K562 (cell line): ENCODE measurements around the gene FSHR. TPM values are rescaled to one million over a fixed set of nuclear protein-coding genes. Genes with fewer than 3 reads are reported as not detected.

ENCODE experiments used
- ATAC-seq: fragments of 200-7000 bp; cut with Tn5 transposase; 3 replicates; pipeline ENCODE4 v1.9.1; 2020; ENCODE audit warnings: moderate library complexity
- BruUV-seq: library from RNA; stranded (reverse); fragments of 400-500 nt; replicated peaks from 2 replicates; lab custom pipeline; 2021; lab: Mats Ljungman, UMichigan
- CTCF ChIA-PET: fragments of 300-600 bp; formaldehyde crosslinking; extraction: SDS; loops from one replicate; lab custom pipeline; 2021; ENCODE audit warnings: low intra/inter-chr PET ratio; lab: Yijun Ruan, JAX
- POLR2A ChIA-PET: fragments of 300-600, 350-650 bp; sonication (Branson Sonifier 250); formaldehyde crosslinking; extraction: SDS; loops from one replicate; lab custom pipeline; 2021; ENCODE audit warnings: antibody characterized with exemption, inconsistent platforms; lab: Yijun Ruan, JAX
- DNase-seq, 4 experiments: peaks; one replicate each; pipeline versions ENCODE4 v3.0.0 to v3.0.0-alpha.2; 2011 to 2018; ENCODE audit warnings: low spot score in 3 of 4, mixed read lengths in 3 of 4; ENCODE audit errors: extremely low read depth in 1 of 4
- FAIRE-seq: peaks from 2 replicates; lab custom pipeline; 2011; peaks lifted over from hg19 to GRCh38; lab: Jason Lieb, UNC
- H2AFZ ChIP-seq: 2 replicates; pipeline ENCODE4 v1.6.0; 2011; ENCODE audit warnings: low read depth, low read length, control low read depth, inconsistent platforms
- H3K27ac ChIP-seq: fragments of 200-600 bp; 3 replicates; pipeline ENCODE4 v1.8.0; 2011; ENCODE audit warnings: low read depth, mild to moderate bottlenecking, control low read depth, inconsistent platforms, low read length, moderate library complexity, mixed read lengths; ENCODE audit errors: extremely low read depth
- H3K27me3 ChIP-seq, 2 experiments: fragments of 300-600 bp in 1 of 2; 2 replicates in 1 of 2; 3 replicates in 1 of 2; pipeline versions ENCODE4 v1.6.0 to v1.8.0; 2011; ENCODE audit warnings: inconsistent platforms in 2 of 2, low read length in 2 of 2, mild to moderate bottlenecking in 1 of 2, mixed read lengths in 1 of 2, moderate library complexity in 1 of 2; ENCODE audit not compliant: control insufficient read depth in 2 of 2, insufficient read depth in 2 of 2
- H3K36me3 ChIP-seq: fragments of 300-600 bp; 3 replicates; pipeline ENCODE4 v1.8.0; 2011; ENCODE audit warnings: mild to moderate bottlenecking, low read length, inconsistent platforms; ENCODE audit not compliant: control insufficient read depth, insufficient read depth
- H3K4me1 ChIP-seq, 2 experiments: fragments of 200-600 bp in 1 of 2; replicated peaks in 1 of 2; 2 replicates in 1 of 2; 3 replicates in 1 of 2; pipeline versions ENCODE4 v1.5.1 to v1.8.0; 2011; ENCODE audit warnings: inconsistent platforms in 2 of 2, low read length in 2 of 2, mild to moderate bottlenecking in 1 of 2, mixed read lengths in 1 of 2, moderate library complexity in 1 of 2; ENCODE audit not compliant: control insufficient read depth in 2 of 2, insufficient read depth in 2 of 2
- H3K4me2 ChIP-seq: 2 replicates; pipeline ENCODE4 v1.6.1; 2011; ENCODE audit warnings: low read length, control low read depth, inconsistent platforms, mixed read lengths; ENCODE audit not compliant: insufficient read depth
- H3K4me3 ChIP-seq: fragments of 200-600 bp; sonication (generic), shearing (Covaris generic); 2 replicates; pipeline ENCODE4 v1.5.1; 2016; ENCODE audit warnings: control low read depth, inconsistent platforms
- H3K79me2 ChIP-seq: fragments of 200-600 bp; 3 replicates; pipeline ENCODE4 v1.8.0; 2011; ENCODE audit warnings: low read length, inconsistent platforms; ENCODE audit not compliant: control insufficient read depth, insufficient read depth
- H3K9ac ChIP-seq, 2 experiments: 2 replicates each; pipeline versions ENCODE4 v1.6.0 to v1.6.1; 2011; ENCODE audit warnings: low read depth in 2 of 2, low read length in 2 of 2, control low read depth in 1 of 2, inconsistent platforms in 1 of 2, mild to moderate bottlenecking in 1 of 2, mixed read lengths in 1 of 2; ENCODE audit not compliant: insufficient read depth in 1 of 2
- H3K9me1 ChIP-seq: one replicate; pipeline ENCODE4 v1.6.0; 2011; ENCODE audit warnings: inconsistent platforms, mild to moderate bottlenecking, low read length, moderate library complexity; ENCODE audit not compliant: control insufficient read depth, insufficient read depth
- H3K9me3 ChIP-seq: replicated peaks from 2 replicates; pipeline ENCODE4 v1.5.1; 2011; ENCODE audit warnings: low read depth, low read length, inconsistent platforms; ENCODE audit not compliant: control insufficient read depth, insufficient read depth
- H4K20me1 ChIP-seq: replicated peaks from 2 replicates; pipeline ENCODE4 v1.6.1; 2011; ENCODE audit warnings: low read length, inconsistent platforms, mixed read lengths; ENCODE audit not compliant: control insufficient read depth, insufficient read depth
- CEBPG ChIP-seq, 3 experiments: fragments of 200-800 bp in 1 of 3; sonication (Bioruptor generic) in 1 of 3; sonication (generic) in 1 of 3; formaldehyde crosslinking in 1 of 3; IDR thresholded peaks in 2 of 3; conservative IDR thresholded peaks in 1 of 3; 2 replicates each; pipeline versions ENCODE4 v1.6.1 to v1.8.0; 2016 to 2022; ENCODE audit warnings: missing compliant biosample characterization in 2 of 3, missing genetic modification characterization in 2 of 3, mild to moderate bottlenecking in 1 of 3, missing genetic modification reagents in 1 of 3
- CHCHD3 ChIP-seq: fragments of 250-450 bp; sonication (Bioruptor Pico); IDR thresholded peaks from 2 replicates; pipeline ENCODE4 v2.1.2; 2022; ENCODE audit warnings: mild to moderate bottlenecking
- CREB3 ChIP-seq: fragments of 450-650 bp; conservative IDR thresholded peaks from 2 replicates; pipeline ENCODE4 v1.6.1; 2016; ENCODE audit warnings: missing genetic modification characterization, low read depth, mild to moderate bottlenecking, missing compliant biosample characterization, moderate library complexity
- FOXM1 ChIP-seq, 2 experiments: fragments of 450-650 bp in 1 of 2; sonication (generic) in 1 of 2; formaldehyde crosslinking in 1 of 2; IDR thresholded peaks; 2 replicates each; pipeline versions ENCODE4 v1.6.1 to v1.9.0; 2017 to 2022; ENCODE audit warnings: low read depth in 2 of 2, mild to moderate bottlenecking in 2 of 2, missing genetic modification reagents in 1 of 2, moderate library complexity in 1 of 2
- KDM5B ChIP-seq: fragments of 200-600 bp; sonication (generic); IDR thresholded peaks from 2 replicates; pipeline ENCODE4 v1.6.1; 2012; ENCODE audit warnings: low read depth, mild to moderate bottlenecking, moderate library complexity, low read length, control low read depth, inconsistent platforms; ENCODE audit not compliant: insufficient replicate concordance
- PCBP1 ChIP-seq: fragments of 200-400 bp; formaldehyde crosslinking; IDR thresholded peaks from 2 replicates; pipeline ENCODE4 v1.6.1; 2018; ENCODE audit warnings: mild to moderate bottlenecking, low read depth, low read length; ENCODE audit not compliant: poor library complexity, severe bottlenecking
- PTTG1 ChIP-seq: fragments of 450-650 bp; IDR thresholded peaks from 2 replicates; pipeline ENCODE4 v1.6.1; 2016; ENCODE audit warnings: low read depth, mild to moderate bottlenecking, missing genetic modification characterization, missing compliant biosample characterization
- SMARCB1 ChIP-seq: IDR thresholded peaks from 2 replicates; pipeline ENCODE4 v1.6.1; 2011; ENCODE audit warnings: improper control_type of control experiment, low read depth; ENCODE audit not compliant: insufficient read length
- SP2 ChIP-seq: IDR thresholded peaks from 2 replicates; pipeline ENCODE4 v1.6.1; 2011; ENCODE audit warnings: mild to moderate bottlenecking, low read depth, low read length, moderate library complexity; ENCODE audit not compliant: poor library complexity, severe bottlenecking; ENCODE audit errors: extremely low read depth
- SRSF9 ChIP-seq: fragments of 200-400 bp; formaldehyde crosslinking; IDR thresholded peaks from 2 replicates; pipeline ENCODE4 v1.6.1; 2017; ENCODE audit warnings: low read depth, low read length, borderline replicate concordance
- STAG1 ChIP-seq: sonication (generic); formaldehyde crosslinking; IDR thresholded peaks from 2 replicates; pipeline ENCODE4 v1.5.0; 2020; ENCODE audit warnings: missing genetic modification reagents, borderline replicate concordance
- TSHZ1 ChIP-seq: fragments of 250-450 bp; sonication (Bioruptor Pico); IDR thresholded peaks from 2 replicates; pipeline ENCODE4 v1.4.0; 2020; ENCODE audit warnings: mild to moderate bottlenecking, moderate library complexity
- U2AF2 ChIP-seq: fragments of 200-400 bp; formaldehyde crosslinking; optimal IDR thresholded peaks from 2 replicates; pipeline ENCODE3; 2017; ENCODE audit warnings: low read depth, mild to moderate bottlenecking, low read length
- ZNF24 ChIP-seq: fragments of 450-650 bp; IDR thresholded peaks from 2 replicates; pipeline ENCODE4 v1.6.1; 2016
- ZNF444 ChIP-seq: fragments of 250-450 bp; sonication (Bioruptor Pico); IDR thresholded peaks from 2 replicates; pipeline ENCODE4 v1.4.0; 2020; ENCODE audit warnings: mild to moderate bottlenecking, moderate library complexity
- ZNF586 ChIP-seq: fragments of 450-650 bp; formaldehyde crosslinking; conservative IDR thresholded peaks from 2 replicates; pipeline ENCODE4 v1.4.0; 2020; ENCODE audit warnings: mild to moderate bottlenecking, moderate library complexity
- ZNF668 ChIP-seq: fragments of 250-450 bp; sonication (Bioruptor Pico); IDR thresholded peaks from 2 replicates; pipeline ENCODE4 v1.8.0; 2022; ENCODE audit warnings: mild to moderate bottlenecking, inconsistent platforms
- WGBS: fragments of 100-300 bp; shearing (Covaris generic); methylation state at CpG from one replicate; pipeline ENCODE4 v1.1.6; 2016; ENCODE audit warnings: low coverage, mixed read lengths; ENCODE audit not compliant: insufficient coverage; ENCODE audit errors: missing lambda C conversion rate; 5-methylcytosine and 5-hydroxymethylcytosine counted together
- in situ Hi-C: fragments of 300-500 bp; cut with MboI; formaldehyde crosslinking; loops from 4 replicates; pipeline ENCODE4 v1.15.0; 2018; ENCODE audit warnings: inconsistent platforms, mixed read lengths
- intact Hi-C: fragments of 100-400 bp; cut with micrococcal nuclease; formaldehyde crosslinking; loops from 2 replicates; pipeline ENCODE4 v1.14.2; 2022
- polyA plus RNA-seq, 8 experiments: library from polyadenylated mRNA; depleted of rRNA in 4 of 8; stranded (reverse) in 5 of 8; unstranded in 3 of 8; fragments of >200 nt; fragmentation: Nextera tagmentation in 2 of 8; fragmentation: Illumina TruSeq in 1 of 8; extraction: Ambion mirVana in 2 of 8; extraction: Trizol in 1 of 8; gene quantifications; 2 replicates each; pipeline versions ENCODE4 v1.2.1 to v1.2.3, GENCODE V29; 2011 to 2014; ENCODE audit warnings: inconsistent platforms in 1 of 8, missing spikeins in 1 of 8
- total RNA-seq, 7 experiments: library from RNA; depleted of rRNA in 6 of 7; stranded (reverse); fragments of >200 nt in 6 of 7; fragmentation: Illumina TruSeq in 2 of 7; extraction: Trizol in 2 of 7; gene quantifications; 2 replicates each; pipeline versions ENCODE4 v1.2.1 to v1.2.3, GENCODE V29; 2011 to 2021; ENCODE audit warnings: low replicate concordance in 1 of 7

FSHR gene
- total and polyA plus RNA-seq, 9 of the 15 experiments (the other 6 are each of a cell fraction or from before 2014, with no cell fraction given), result not detected

- Histone ChIP-seq H3K4me3 (no peak overlapping the region), H3K9me1 (no peaks in the 10 kb centered on the region), H3K4me1 (no peaks in the 10 kb centered on the region), H3K4me2 (no peak overlapping the region), H3K9me3 (no peaks in the 10 kb centered on the region), H3K36me3 (no peaks in the 10 kb centered on the region), H2AFZ (no peak overlapping the region), H4K20me1 (no peaks in the 10 kb centered on the region)
- WGBS, result 0% methylated on average over 1 of the region's 1 CpG
- intact Hi-C loops, result no loop called here
- DNase-seq, result no peak
- ChIA-PET POLR2A (no interaction called here), CTCF (no interaction called here)
- in situ Hi-C loops, result no loop called here
- TF ChIP-seq ZNF444 (no peak), CREB3 (tag) (no peak), SMARCB1 (no peak), PTTG1 (tag) (no peak), ZNF24 (no peak), ZNF586 (CRISPR knock-in tag) (no peak), U2AF2 (no peak), CHCHD3 (CRISPR knock-in tag) (no peak), PCBP1 (no peak), FOXM1 (IDR thresholded peaks at IDR 0.05; ENCODE audit: low read depth) (no peak), FOXM1 (CRISPR knock-in tag; IDR thresholded peaks at IDR 0.05; ENCODE audit: low read depth) (no peak), SP2 (no peak), CEBPG (CRISPR knock-in tag; IDR thresholded peaks at IDR 0.05) (no peak), CEBPG (tag; conservative IDR thresholded peaks at IDR 0.05 in 1 of 2, IDR thresholded peaks at IDR 0.05 in 1 of 2) (no peak), ZNF668 (CRISPR knock-in tag) (no peak), STAG1 (CRISPR knock-in tag) (no peak), KDM5B (no peak), SRSF9 (no peak), TSHZ1 (CRISPR knock-in tag) (no peak)
- TF ChIP-seq, all 486 proteins: peak for 0
- FAIRE-seq (no peak), ATAC-seq (no peak)
- BruUV-seq, result no TSS peak
- Histone ChIP-seq H3K27me3 (no peaks in the 10 kb centered on the region), H3K27ac (no peak overlapping the region), H3K79me2 (no peaks in the 10 kb centered on the region), H3K9ac (no peak overlapping the region)
Observed at GRCh38 chr2:49123600-49123999, 30.7 kb downstream of the FSHR start.
